Right lung (tissue), 10 donors: ENCODE results near the gene CAV3. TPM values are rescaled to one million over a fixed set of nuclear protein-coding genes. Genes with fewer than 3 reads are reported as not detected.
A peak's percentile ranks its signal among the peaks of the same experiment; 100 is the strongest.
"Not testable (repeated sequence)": the region's sequence is repeated elsewhere in the genome, so short reads cannot be mapped to it uniquely, and the experiment has no call there.

ENCODE experiments used
- DNase-seq, 2 donors: peaks; one replicate each; pipeline ENCODE4 v3.0.0-alpha.2; 2013
- long read RNA-seq, 8 donors: transcript quantifications; one replicate each; lab custom pipeline, GENCODE V29; 2026
- polyA plus RNA-seq, 5 donors: library from polyadenylated mRNA; unstranded; fragments of 120-200 nt; gene quantifications; one replicate each; pipeline versions ENCODE4 v1.2.1 to v1.2.3, GENCODE V29; 2013; ENCODE audit warnings: inconsistent platforms in 1 of 5, low replicate concordance in 1 of 5; ENCODE audit not compliant: insufficient read length in 5 of 5, insufficient read depth in 1 of 5

CAV3 gene
- polyA plus RNA-seq: 10 to 100 TPM in 1 of 5 donors, 1 to 10 TPM in 1, under 1 TPM in 3; 0.58 to 12.1 (median 0.80) TPM
- long read RNA-seq, donor 1: 0 reads
- long read RNA-seq, donor 2: 0 reads
- long read RNA-seq, donor 3: 0 reads
- long read RNA-seq, donor 4: 0 reads
- long read RNA-seq, donor 5, partial matches to known transcripts: 0 of 1 reads
- long read RNA-seq, donor 5, other reads (novel, unspliced or antisense): 0 of 1 reads
- long read RNA-seq, donor 6: 0 reads
- long read RNA-seq, donor 7, partial matches to known transcripts: 0 of 2 reads
- long read RNA-seq, donor 7, other reads (novel, unspliced or antisense): 0 of 2 reads
- long read RNA-seq, donor 8: 0 reads

GRCh38 chr3:8733332-8734094 is at the start of gene CAV3:
TSS of gene CAV3 (plus strand) at chr3:8733802. CDS start at chr3:8733877, 75 bp downstream.
- DNase-seq: peak; percentile 30 to 41

- not testable (repeated sequence) for DNase-seq
Measured at GRCh38 chr3:8684992-8685391, 48.6 kb upstream of the CAV3 start.

GRCh38 chr3:8691295-8691694 is 42.3 kb upstream of the CAV3 start:
- not testable (repeated sequence) for DNase-seq

- no peak for DNase-seq
Measured at GRCh38 chr3:8702560-8702959, 31.0 kb upstream of the CAV3 start.

- DNase-seq: no peak
Measured at GRCh38 chr3:8705575-8705974, 28.0 kb upstream of the CAV3 start.

- no peak for DNase-seq
Measured at GRCh38 chr3:8709287-8709686, 24.3 kb upstream of the CAV3 start.

GRCh38 chr3:8709801-8710507 is 23.6 kb upstream of the CAV3 start:
- peak in 1 of 2 donors; percentile 18 for DNase-seq

- no peak for DNase-seq
Measured at GRCh38 chr3:8712045-8712907, 21.3 kb upstream of the CAV3 start.

- DNase-seq: no peak
Measured at GRCh38 chr3:8712908-8713255, 20.7 kb upstream of the CAV3 start.

GRCh38 chr3:8713901-8714759 is 19.5 kb upstream of the CAV3 start:
- no peak for DNase-seq

- not testable (repeated sequence) for DNase-seq
Measured at GRCh38 chr3:8715757-8716156, 17.8 kb upstream of the CAV3 start.

GRCh38 chr3:8722808-8723207 is 10.8 kb upstream of the CAV3 start:
- DNase-seq: no peak

GRCh38 chr3:8723612-8724011 is 10.0 kb upstream of the CAV3 start:
- DNase-seq: no peak

- DNase-seq: no peak
Measured at GRCh38 chr3:8724108-8724752, 9.4 kb upstream of the CAV3 start.

- DNase-seq: no peak
Measured at GRCh38 chr3:8727605-8728512, 5.7 kb upstream of the CAV3 start.

- no peak for DNase-seq
Measured at GRCh38 chr3:8729479-8729878, 4.1 kb upstream of the CAV3 start.

- peak; percentile 32 to 51 for DNase-seq
Measured at GRCh38 chr3:8730656-8731055, 2.9 kb upstream of the CAV3 start.

GRCh38 chr3:8732413-8732812 is 1.2 kb upstream of the CAV3 start:
- DNase-seq: no peak
